ENCODE results near the gene FN3KRP. TPM values are rescaled to one million over a fixed set of nuclear protein-coding genes. Genes with fewer than 3 reads are reported as not detected.

The FN3KRP gene
- total and polyA plus RNA-seq, 10 of the 15 experiments (the other 5 are each of a cell fraction or from before 2014, with no cell fraction given): 1.8 to 50.5 (median 26.5) TPM

DNA sequence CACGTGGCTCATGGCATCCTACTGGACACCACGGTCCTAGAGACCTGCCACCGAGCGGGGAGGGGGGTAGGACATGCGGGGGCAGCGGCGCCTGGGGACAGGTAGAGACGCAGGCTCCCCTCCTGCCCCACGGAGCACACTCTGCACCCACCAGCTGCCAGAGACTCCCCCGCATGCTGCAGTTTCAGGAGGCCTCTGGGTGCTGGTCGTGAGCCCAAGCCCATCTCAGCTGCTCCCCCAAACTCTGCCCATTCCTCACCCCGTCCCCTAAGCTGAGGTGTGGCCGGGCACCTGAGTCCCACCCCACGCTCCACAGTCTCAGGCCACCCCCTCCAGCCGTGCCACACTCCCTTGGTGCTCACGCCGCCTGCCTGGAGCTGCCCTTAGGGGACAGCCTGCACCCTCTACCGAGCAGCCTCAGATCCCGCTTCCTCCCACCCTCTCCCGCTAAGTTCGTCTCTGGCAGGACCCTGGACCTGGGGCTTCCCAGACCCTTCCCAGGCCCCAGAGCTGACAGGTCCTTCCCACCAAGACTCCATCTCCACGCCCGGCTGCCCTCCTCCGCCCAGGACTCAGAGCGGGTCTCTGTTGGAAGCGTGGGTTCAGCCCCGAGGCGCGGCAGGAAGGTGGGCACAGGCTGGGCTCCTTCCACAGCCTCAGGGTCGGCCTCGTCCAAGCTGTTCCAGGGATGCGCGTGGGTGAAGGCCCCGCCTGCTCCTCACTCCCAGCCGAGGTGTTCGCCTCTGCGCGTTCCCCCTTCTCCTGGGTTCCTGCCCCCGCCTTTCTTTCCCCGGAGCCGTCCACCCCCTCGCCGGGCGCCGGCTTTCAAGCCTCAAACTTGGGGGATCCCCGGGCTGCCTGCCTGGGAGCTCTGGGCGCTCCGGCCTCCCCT is 19.3 kb upstream of the FN3KRP start:
- H3K4me2 ChIP-seq (ENCODE audit: control insufficient read depth, insufficient read depth): peak overlapping the region; percentile 77
- ChIA-PET SMC1A (ENCODE audit: uncharacterized antibody, unreplicated experiment) (no interaction called here), POLR2A (no interaction called here)

More for the DNA sequence above, 19.3 kb upstream of the FN3KRP start:
- Histone ChIP-seq H3K9ac (ENCODE audit: control insufficient read depth, insufficient read depth, low read length) (no peak overlapping the region), H3K4me3 (peak overlapping the region; percentile 59; the same call in 1 of the 2 replicates), H3K4me1 (ENCODE audit: control insufficient read depth, insufficient read depth, low read length) (peaks cover 4% of the 10 kb centered on the region), H4K20me1 (ENCODE audit: control insufficient read depth, insufficient read depth) (no peaks in the 10 kb centered on the region), H3K36me3 (ENCODE audit: control insufficient read depth in 2 of 2, insufficient read depth in 2 of 2, low read length in 1 of 2) (no peaks in the 10 kb centered on the region), H3K9me3 (replicated peaks; ENCODE audit: control insufficient read depth, insufficient read depth, low read length) (peaks cover 11% of the 10 kb centered on the region; the same call in 2 of the 3 replicates), H3K27ac (ENCODE audit: control insufficient read depth, insufficient read depth) (no peak overlapping the region), H3K27me3 (replicated peaks in 1 of 2; ENCODE audit: control insufficient read depth in 2 of 2, insufficient read depth in 2 of 2, low read length in 1 of 2) (no peaks in the 10 kb centered on the region; a peak in 1 of 4 replicates), H3K79me2 (ENCODE audit: control insufficient read depth, insufficient read depth, low read length) (no peaks in the 10 kb centered on the region), H2AFZ (ENCODE audit: control insufficient read depth, low read depth, low read length) (peak overlapping the region; percentile 12; the same call in 1 of the 2 replicates)
- no TSS peak for BruUV-seq (replicated peaks)
- FAIRE-seq: no peak
- no peak for ATAC-seq
- WGBS (ENCODE audit: insufficient coverage, insufficient replicate concordance, low lambda C conversion rate, missing lambda C conversion rate): 48% methylated on average over 47 of the region's 48 CpGs
- ChIA-PET CTCF (interaction anchor here (0.6 kb wide), 1 partner anchor 62 kb away, joined by 4 read pairs; no protein-coding TSS in a partner anchor), RAD21 (ENCODE audit: unreplicated experiment) (no interaction called here)
- no peak for DNase-seq (ENCODE audit: low read depth, low spot score)
- TF ChIP-seq, protein P1, sequence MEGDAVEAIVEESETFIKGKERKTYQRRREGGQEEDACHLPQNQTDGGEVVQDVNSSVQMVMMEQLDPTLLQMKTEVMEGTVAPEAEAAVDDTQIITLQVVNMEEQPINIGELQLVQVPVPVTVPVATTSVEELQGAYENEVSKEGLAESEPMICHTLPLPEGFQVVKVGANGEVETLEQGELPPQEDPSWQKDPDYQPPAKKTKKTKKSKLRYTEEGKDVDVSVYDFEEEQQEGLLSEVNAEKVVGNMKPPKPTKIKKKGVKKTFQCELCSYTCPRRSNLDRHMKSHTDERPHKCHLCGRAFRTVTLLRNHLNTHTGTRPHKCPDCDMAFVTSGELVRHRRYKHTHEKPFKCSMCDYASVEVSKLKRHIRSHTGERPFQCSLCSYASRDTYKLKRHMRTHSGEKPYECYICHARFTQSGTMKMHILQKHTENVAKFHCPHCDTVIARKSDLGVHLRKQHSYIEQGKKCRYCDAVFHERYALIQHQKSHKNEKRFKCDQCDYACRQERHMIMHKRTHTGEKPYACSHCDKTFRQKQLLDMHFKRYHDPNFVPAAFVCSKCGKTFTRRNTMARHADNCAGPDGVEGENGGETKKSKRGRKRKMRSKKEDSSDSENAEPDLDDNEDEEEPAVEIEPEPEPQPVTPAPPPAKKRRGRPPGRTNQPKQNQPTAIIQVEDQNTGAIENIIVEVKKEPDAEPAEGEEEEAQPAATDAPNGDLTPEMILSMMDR (IDR thresholded peaks at IDR 0.05 in 2 of 3, conservative IDR thresholded peaks at IDR 0.05 in 1 of 3; ENCODE audit: control insufficient read depth in 2 of 3, extremely low read depth in 1 of 3, insufficient read depth in 1 of 3, low read depth in 3 of 3, low read length in 3 of 3): no peak
- TF ChIP-seq IKZF1 (conservative IDR thresholded peaks at IDR 0.05) (0 out of 2 replicates have a peak, but pooled peaks have one; percentile 29), TAF1 (IDR thresholded peaks at IDR 0.05; ENCODE audit: borderline replicate concordance, low read depth, low read length) (no peak), NFIC (IDR thresholded peaks at IDR 0.05; ENCODE audit: low read depth, low read length) (no peak)
- TF ChIP-seq, protein P2, sequence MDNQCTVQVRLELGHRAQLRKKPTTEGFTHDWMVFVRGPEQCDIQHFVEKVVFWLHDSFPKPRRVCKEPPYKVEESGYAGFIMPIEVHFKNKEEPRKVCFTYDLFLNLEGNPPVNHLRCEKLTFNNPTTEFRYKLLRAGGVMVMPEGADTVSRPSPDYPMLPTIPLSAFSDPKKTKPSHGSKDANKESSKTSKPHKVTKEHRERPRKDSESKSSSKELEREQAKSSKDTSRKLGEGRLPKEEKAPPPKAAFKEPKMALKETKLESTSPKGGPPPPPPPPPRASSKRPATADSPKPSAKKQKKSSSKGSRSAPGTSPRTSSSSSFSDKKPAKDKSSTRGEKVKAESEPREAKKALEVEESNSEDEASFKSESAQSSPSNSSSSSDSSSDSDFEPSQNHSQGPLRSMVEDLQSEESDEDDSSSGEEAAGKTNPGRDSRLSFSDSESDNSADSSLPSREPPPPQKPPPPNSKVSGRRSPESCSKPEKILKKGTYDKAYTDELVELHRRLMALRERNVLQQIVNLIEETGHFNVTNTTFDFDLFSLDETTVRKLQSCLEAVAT (IDR thresholded peaks at IDR 0.05): 0 out of 2 replicates have a peak, but pooled peaks have one; percentile 24
- intact Hi-C loops (cut with micrococcal nuclease; ENCODE audit: unreplicated experiment) (no loop called here), in situ Hi-C loops (cut with MboI) (no loop called here)

Measured in GM12878 (cell line).